Measurements from ENCODE around the gene KCNQ5.
"Not testable (repeated sequence)": the region's sequence is repeated elsewhere in the genome, so short reads cannot be mapped to it uniquely, and the experiment has no call there.

Gene KCNQ5

DNA sequence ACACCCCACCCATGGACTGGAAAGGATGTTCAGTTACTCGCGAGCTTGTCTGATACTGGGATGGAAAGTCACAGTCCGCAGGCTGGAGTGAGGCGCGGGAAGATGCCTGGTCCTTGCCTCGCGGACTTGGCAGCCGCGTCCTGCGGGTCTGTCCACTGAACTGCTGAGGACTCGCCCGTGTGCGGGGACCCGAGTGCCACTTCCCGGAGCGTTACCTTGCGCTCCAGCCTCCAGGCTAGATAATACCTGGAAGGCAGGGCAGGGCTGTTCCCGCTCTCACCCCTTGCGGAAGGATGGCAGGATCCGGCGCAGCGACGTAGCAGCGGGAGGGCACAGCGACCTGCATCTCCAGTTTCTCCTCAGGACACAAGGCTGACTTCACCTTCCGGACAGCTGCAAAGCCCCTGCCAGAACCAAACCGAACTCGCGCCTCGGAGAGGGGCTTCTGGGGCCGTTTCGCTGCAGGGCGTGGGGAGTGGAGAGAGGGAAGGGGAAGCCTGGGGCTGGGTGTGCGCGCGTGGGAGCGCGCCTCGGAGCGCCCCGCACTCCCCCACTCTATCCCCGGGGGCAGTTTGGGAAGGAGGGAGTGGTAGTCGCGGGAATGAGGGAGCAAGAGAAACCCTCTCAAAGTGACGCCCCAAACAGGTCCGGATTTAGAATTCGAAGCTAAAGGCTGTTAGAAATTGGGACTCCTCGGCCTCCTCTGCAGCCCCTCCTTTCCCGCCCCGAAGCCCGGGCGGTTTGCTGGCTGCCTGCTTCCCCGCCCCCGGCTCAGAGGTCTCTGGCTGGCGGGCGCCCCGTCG is at the start of gene KCNQ5:
TSS of gene KCNQ5 (plus strand) at position 774 of the 803 bp plus-strand sequence.
- peaks cover 26 to 74% (median 58%) of the 10 kb centered on the region in 10 experiments for H3K4me1 ChIP-seq
- peak within 1 kb of the TSS in 10 of 11 experiments; percentile 50 to 99 (median 98); a peak in 20 of 22 replicates for H3K27ac ChIP-seq
- peaks cover 0 to 20% (median 8%) of the 10 kb centered on the region in 11 experiments; a peak in 6 of 22 replicates for H4K20me1 ChIP-seq
- no peak for TF ChIP-seq Cebpa-rat (IDR thresholded peaks at IDR 0.05)
- H3K4me2 ChIP-seq = peak within 1 kb of the TSS; percentile 89 to 100 (median 98)
- H3K27me3 ChIP-seq = peaks cover 0 to 13% (median 0%) of the 10 kb centered on the region in 11 experiments; a peak in 6 of 22 replicates
- H3K9ac ChIP-seq = peak within 1 kb of the TSS; percentile 76 to 97 (median 96)
- H3K36me3 ChIP-seq = peaks cover 0 to 13% (median 5%) of the 10 kb centered on the region in 11 experiments; a peak in 9 of 22 replicates
- no peaks in the 10 kb centered on the region for H3K9me3 ChIP-seq (replicated peaks in 1 of 11)
- peak within 1 kb of the TSS; percentile 73 to 89 (median 83) for H3K4me3 ChIP-seq

DNA sequence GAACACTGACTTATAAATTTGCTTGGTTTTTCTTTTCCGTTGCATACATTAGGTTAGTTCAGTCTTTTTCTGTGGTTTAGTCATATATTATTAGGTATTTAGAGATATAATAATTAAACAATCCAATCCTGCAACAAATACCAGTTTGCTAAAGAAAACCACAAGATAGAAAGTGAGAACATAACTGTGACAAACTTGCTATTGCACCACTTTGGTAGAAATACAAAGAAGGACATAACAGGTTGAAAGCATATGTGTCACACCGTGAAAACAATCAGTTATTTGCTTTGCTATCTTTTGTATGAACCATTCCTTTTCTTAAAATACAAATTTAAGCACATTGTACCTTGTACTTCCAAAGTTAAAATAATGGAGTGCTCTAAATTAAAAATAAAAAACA is 42.0 kb upstream of the KCNQ5 start:
- Histone ChIP-seq H3K9me3 (replicated peaks in 1 of 11) (peaks cover 0 to 6% (median 4%) of the 10 kb centered on the region in 11 experiments; a peak in 3 of 22 replicates), H3K36me3 (no peaks in the 10 kb centered on the region), H3K4me3 (no peak overlapping the region), H3K9ac (no peak overlapping the region), H3K27me3 (no peaks in the 10 kb centered on the region), H4K20me1 (no peaks in the 10 kb centered on the region), H3K4me2 (no peak overlapping the region), H3K4me1 (peaks cover 0 to 8% (median 0%) of the 10 kb centered on the region in 10 experiments; a peak in 2 of 20 replicates), H3K27ac (no peak overlapping the region)
- no peak for TF ChIP-seq Cebpa-rat (IDR thresholded peaks at IDR 0.05)

- no peak for TF ChIP-seq Cebpa-rat (IDR thresholded peaks at IDR 0.05)
- Histone ChIP-seq H4K20me1 (no peaks in the 10 kb centered on the region), H3K4me2 (no peak overlapping the region), H3K9ac (no peak overlapping the region), H3K4me1 (peaks cover 0 to 8% (median 0%) of the 10 kb centered on the region in 10 experiments; a peak in 2 of 20 replicates), H3K9me3 (replicated peaks in 1 of 11) (peaks cover 0 to 6% (median 4%) of the 10 kb centered on the region in 11 experiments; a peak in 3 of 22 replicates), H3K27ac (no peak overlapping the region), H3K4me3 (no peak overlapping the region), H3K27me3 (no peaks in the 10 kb centered on the region), H3K36me3 (no peaks in the 10 kb centered on the region)
Observed at GRCh38 chr6:72580281-72580940, 41.5 kb upstream of the KCNQ5 start.

DNA sequence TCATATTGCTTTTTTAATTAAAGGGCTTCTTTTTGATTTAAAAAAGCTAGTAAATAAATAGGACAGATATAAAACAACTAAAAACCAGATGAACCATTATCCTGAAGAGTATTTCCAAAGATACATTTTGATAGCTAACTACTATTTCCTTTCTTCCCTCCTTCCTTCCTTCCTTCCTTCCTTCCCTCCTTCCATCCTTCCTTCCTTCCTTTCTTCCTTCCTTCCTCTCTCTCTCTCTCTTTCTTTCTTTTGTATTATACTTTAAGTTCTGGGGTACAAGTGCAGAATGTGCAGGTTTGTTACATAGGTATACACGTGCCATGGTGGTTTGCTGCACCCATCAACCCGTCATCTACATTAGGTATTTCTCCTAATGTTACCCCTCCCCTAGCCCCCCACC is 40.9 kb upstream of the KCNQ5 start:
- H3K9me3 ChIP-seq (replicated peaks in 1 of 11); H3K4me1 ChIP-seq; H3K4me3 ChIP-seq; H4K20me1 ChIP-seq; H3K9ac ChIP-seq; H3K27ac ChIP-seq; H3K4me2 ChIP-seq; H3K27me3 ChIP-seq; H3K36me3 ChIP-seq: not testable (repeated sequence)

DNA sequence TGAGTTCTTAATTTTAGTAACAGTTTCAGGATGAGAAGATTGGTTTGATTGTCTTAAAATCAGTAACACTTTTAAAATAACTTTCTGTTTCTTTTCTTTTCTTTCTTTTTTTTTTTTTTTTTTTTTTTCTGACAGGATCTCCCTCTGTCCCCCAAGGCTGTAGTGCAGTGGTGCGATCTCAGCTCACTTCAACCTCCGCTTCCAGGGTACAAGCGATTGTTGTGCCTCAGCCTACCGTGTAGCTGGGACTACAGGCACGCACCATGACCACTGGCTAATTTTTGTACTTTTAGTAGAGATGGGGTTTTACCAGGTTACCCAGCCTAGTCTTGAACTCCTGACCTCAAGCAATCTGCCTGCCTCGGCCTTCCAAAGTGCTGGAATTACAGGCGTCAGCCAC is 33.7 kb upstream of the KCNQ5 start:
- no peaks in the 10 kb centered on the region for H3K36me3 ChIP-seq
- no peak overlapping the region for H3K9ac ChIP-seq
- H3K4me3 ChIP-seq = no peak overlapping the region
- peaks cover 0 to 3% (median 0%) of the 10 kb centered on the region in 10 experiments; a peak in 2 of 20 replicates for H3K4me1 ChIP-seq
- H3K4me2 ChIP-seq = no peak overlapping the region
- TF ChIP-seq Cebpa-rat (IDR thresholded peaks at IDR 0.05) = no peak
- no peak overlapping the region for H3K27ac ChIP-seq
- H3K9me3 ChIP-seq (replicated peaks in 1 of 11) = no peaks in the 10 kb centered on the region
- no peaks in the 10 kb centered on the region for H4K20me1 ChIP-seq
- no peaks in the 10 kb centered on the region for H3K27me3 ChIP-seq

DNA sequence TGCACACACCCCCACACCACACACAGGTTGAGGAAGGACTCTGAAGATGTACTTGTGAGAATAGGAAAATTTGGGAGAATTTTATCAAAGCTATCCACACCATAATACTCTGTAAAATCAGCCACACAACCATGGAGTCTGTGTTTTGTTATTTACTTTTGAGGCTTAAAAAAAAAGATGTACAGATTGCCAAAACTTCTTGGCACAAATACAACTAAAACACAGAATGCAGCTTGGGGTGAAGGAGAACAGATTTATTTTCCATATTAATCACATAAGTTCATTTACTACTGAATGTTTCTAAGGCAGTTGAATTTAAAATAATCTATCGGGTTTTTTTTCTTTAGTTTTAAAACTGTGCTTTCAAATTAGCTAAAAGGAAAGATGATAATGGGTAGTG is 32.8 kb upstream of the KCNQ5 start:
- Histone ChIP-seq H3K27me3 (no peaks in the 10 kb centered on the region), H3K27ac (no peak overlapping the region), H3K4me1 (no peaks in the 10 kb centered on the region), H3K4me3 (no peak overlapping the region), H3K9ac (no peak overlapping the region), H3K36me3 (no peaks in the 10 kb centered on the region), H3K9me3 (replicated peaks in 1 of 11) (no peaks in the 10 kb centered on the region), H4K20me1 (no peaks in the 10 kb centered on the region), H3K4me2 (no peak overlapping the region)
- no peak for TF ChIP-seq Cebpa-rat (IDR thresholded peaks at IDR 0.05)

DNA sequence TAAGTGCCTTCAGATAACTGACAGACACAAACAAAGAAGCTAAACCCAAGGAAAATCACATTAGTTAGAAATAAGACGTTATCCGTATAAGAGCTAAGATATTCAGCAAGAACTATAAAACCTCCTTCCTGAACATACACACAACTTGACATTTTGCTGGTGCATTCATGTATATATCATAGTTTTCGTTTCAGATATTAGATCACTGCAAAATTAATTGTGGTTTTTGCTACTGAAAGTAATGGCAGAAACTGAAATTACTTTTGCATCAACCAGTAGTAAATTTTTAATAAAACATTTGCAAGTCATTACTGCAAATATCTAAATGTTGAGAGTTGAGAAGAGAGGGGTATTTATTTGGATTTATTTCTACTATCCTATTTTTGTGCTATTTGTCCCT is 26.1 kb upstream of the KCNQ5 start:
- Histone ChIP-seq H3K36me3 (no peaks in the 10 kb centered on the region), H3K9me3 (replicated peaks in 1 of 11) (peaks cover 0 to 6% (median 0%) of the 10 kb centered on the region in 11 experiments; a peak in 1 of 22 replicates), H3K4me2 (no peak overlapping the region), H3K4me3 (no peak overlapping the region), H3K4me1 (no peaks in the 10 kb centered on the region), H3K9ac (no peak overlapping the region), H3K27me3 (no peaks in the 10 kb centered on the region), H3K27ac (no peak overlapping the region), H4K20me1 (no peaks in the 10 kb centered on the region)
- no peak for TF ChIP-seq Cebpa-rat (IDR thresholded peaks at IDR 0.05)

- no peak for TF ChIP-seq Cebpa-rat (IDR thresholded peaks at IDR 0.05)
- H3K27me3 ChIP-seq = peaks cover 0 to 8% (median 0%) of the 10 kb centered on the region in 11 experiments; a peak in 6 of 22 replicates
- H3K9me3 ChIP-seq (replicated peaks in 1 of 11) = no peaks in the 10 kb centered on the region
- peaks cover 17 to 49% (median 39%) of the 10 kb centered on the region in 10 experiments; a peak in 19 of 20 replicates for H3K4me1 ChIP-seq
- peak overlapping the region in 6 of 11 experiments; percentile 1 to 24 (median 12); a peak in 3 of 22 replicates for H3K4me2 ChIP-seq
- no peaks in the 10 kb centered on the region for H3K36me3 ChIP-seq
- no peaks in the 10 kb centered on the region for H4K20me1 ChIP-seq
- H3K27ac ChIP-seq = no peak overlapping the region
- no peak overlapping the region for H3K4me3 ChIP-seq
- peak overlapping the region in 1 of 11 experiments; percentile 30; a peak in 1 of 22 replicates for H3K9ac ChIP-seq
Observed at GRCh38 chr6:72616406-72617015, 5.4 kb upstream of the KCNQ5 start.

DNA sequence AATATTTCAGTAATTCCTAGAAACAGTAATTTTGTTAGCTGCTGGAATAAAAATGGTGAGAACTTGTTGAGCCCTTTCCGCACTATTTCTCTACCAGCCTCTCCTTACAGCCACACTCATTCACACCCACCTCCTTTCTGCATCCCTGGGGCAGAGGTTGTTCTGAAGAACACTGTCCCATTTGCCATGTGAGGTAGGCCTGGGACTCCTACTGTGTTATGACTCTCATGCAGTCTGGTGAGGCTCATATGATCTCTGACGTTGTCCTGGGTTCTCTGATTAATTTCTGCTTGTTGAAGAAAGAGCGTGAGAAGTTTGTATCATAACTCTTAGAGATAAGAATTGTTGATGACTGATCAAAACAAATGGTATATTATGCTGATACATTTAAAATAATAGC is 4.1 kb upstream of the KCNQ5 start:
- H3K36me3 ChIP-seq = no peaks in the 10 kb centered on the region
- peak overlapping the region in 2 of 11 experiments; percentile 16 to 23; a peak in 2 of 22 replicates for H3K4me2 ChIP-seq
- peaks cover 0 to 13% (median 0%) of the 10 kb centered on the region in 11 experiments; a peak in 6 of 22 replicates for H3K27me3 ChIP-seq
- H3K9me3 ChIP-seq (replicated peaks in 1 of 11) = no peaks in the 10 kb centered on the region
- H3K4me1 ChIP-seq = peaks cover 17 to 49% (median 39%) of the 10 kb centered on the region in 10 experiments; a peak in 19 of 20 replicates
- H3K4me3 ChIP-seq = no peak overlapping the region
- TF ChIP-seq Cebpa-rat (IDR thresholded peaks at IDR 0.05) = no peak
- H3K27ac ChIP-seq = no peak overlapping the region
- no peaks in the 10 kb centered on the region for H4K20me1 ChIP-seq
- H3K9ac ChIP-seq = no peak overlapping the region
